ENCODE data around the gene MSRB1. TPM values are rescaled to one million over a fixed set of nuclear protein-coding genes. Genes with fewer than 3 reads are reported as not detected.

MSRB1 gene
- total and polyA plus RNA-seq, 9 of the 15 experiments (the other 6 are each of a cell fraction or from before 2014, with no cell fraction given), result 5.4 to 33.7 (median 25.7) TPM

DNA sequence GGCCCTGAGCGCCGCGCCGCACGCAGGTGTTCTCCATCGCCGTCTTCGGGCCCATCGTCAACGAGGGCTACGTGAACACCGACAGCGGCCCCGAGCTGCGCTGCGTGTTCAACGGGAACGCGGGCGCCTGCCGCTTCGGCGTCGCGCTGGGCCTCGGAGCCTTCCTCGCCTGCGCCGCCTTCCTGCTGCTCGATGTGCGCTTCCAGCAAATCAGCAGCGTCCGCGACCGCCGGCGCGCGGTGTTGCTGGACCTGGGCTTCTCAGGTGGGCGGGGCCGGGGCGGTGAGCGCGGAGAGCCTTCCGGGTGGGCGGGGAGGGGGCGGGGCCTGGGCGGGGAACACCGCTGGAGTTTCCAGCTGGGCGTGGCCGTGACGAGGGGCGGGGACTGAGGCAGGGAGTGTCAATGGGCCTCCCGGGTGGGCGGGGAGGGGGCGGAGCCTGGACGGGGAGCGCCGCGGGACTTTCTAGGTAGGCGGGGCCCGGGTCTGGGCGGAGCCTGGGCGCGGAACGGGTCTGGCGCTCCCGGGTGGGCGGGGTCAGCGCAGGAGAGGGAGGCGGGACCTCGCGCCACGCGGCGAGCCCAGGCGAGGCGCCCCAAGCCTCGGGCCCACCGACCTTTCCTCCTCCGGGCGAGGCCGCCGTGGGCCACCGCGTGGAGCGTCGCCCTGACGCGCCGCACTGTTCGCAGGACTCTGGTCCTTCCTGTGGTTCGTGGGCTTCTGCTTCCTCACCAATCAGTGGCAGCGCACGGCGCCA, 49.1 kb upstream of the MSRB1 start (continued):
- TF ChIP-seq PRDM10 (IDR thresholded peaks at IDR 0.05; ENCODE audit: partially characterized antibody) (no peak), ZNF766 (CRISPR knock-in tag; conservative IDR thresholded peaks at IDR 0.05) (no peak), NFIC (IDR thresholded peaks at IDR 0.05) (0 out of 2 replicates have a peak, but pooled peaks have one; percentile 8), EWSR1 (IDR thresholded peaks at IDR 0.05; ENCODE audit: borderline replicate concordance, low read depth, partially characterized antibody) (no peak), NELFE (IDR thresholded peaks at IDR 0.05; ENCODE audit: insufficient read depth, insufficient read length) (no peak), ADNP (tag; IDR thresholded peaks at IDR 0.05) (no peak), ZBTB8A (IDR thresholded peaks at IDR 0.05; ENCODE audit: partially characterized antibody) (no peak), THRAP3 (IDR thresholded peaks at IDR 0.05; ENCODE audit: borderline replicate concordance) (no peak), KLF13 (tag; IDR thresholded peaks at IDR 0.05; ENCODE audit: borderline replicate concordance, low read depth) (peak; percentile 55; the same call in 1 of the 2 replicates), KLF6 (CRISPR knock-in tag; IDR thresholded peaks at IDR 0.05; ENCODE audit: borderline replicate concordance) (no peak), TAF7 (tag; IDR thresholded peaks at IDR 0.05) (no peak), NR2C2 (CRISPR knock-in tag; IDR thresholded peaks at IDR 0.05) (peak; percentile 83), NR2C2 (tag; IDR thresholded peaks at IDR 0.05) (no peak; the same call in 1 of the 2 replicates), ZNF764 (CRISPR knock-in tag; IDR thresholded peaks at IDR 0.05; ENCODE audit: low read depth) (no peak), ELF2 (CRISPR knock-in tag; IDR thresholded peaks at IDR 0.05) (no peak; the same call in 1 of the 2 replicates), ZNF143 (CRISPR knock-in tag; IDR thresholded peaks at IDR 0.05) (no peak), NUFIP1 (IDR thresholded peaks at IDR 0.05; ENCODE audit: partially characterized antibody) (no peak), ATF1 (CRISPR knock-in tag; IDR thresholded peaks at IDR 0.05) (no peak), ATF1 (tag; IDR thresholded peaks at IDR 0.05) (peak; percentile 41; the same call in 1 of the 2 replicates), SMARCA4 (IDR thresholded peaks at IDR 0.05) (no peak), HDAC6 (IDR thresholded peaks at IDR 0.05; ENCODE audit: low read depth, low read length) (no peak), ZNF124 (CRISPR knock-in tag; IDR thresholded peaks at IDR 0.05) (no peak), ZNF197 (CRISPR knock-in tag; IDR thresholded peaks at IDR 0.05; ENCODE audit: low read depth) (no peak), PTTG1 (tag; IDR thresholded peaks at IDR 0.05; ENCODE audit: low read depth) (no peak), TAL1 (IDR thresholded peaks at IDR 0.05) (no peak)
- TF ChIP-seq, protein P1, sequence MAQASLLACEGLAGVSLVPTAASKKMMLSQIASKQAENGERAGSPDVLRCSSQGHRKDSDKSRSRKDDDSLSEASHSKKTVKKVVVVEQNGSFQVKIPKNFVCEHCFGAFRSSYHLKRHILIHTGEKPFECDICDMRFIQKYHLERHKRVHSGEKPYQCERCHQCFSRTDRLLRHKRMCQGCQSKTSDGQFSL (CRISPR knock-in tag; IDR thresholded peaks at IDR 0.05), result no peak
- TF ChIP-seq, protein P1 (tag; IDR thresholded peaks at IDR 0.05), result no peak
